Esophagus (tissue), 2 donors: Measurements from ENCODE around the gene MIAT. TPM values are rescaled to one million over a fixed set of nuclear protein-coding genes. Genes with fewer than 3 reads are reported as not detected.

ENCODE experiments used
- H3K27ac ChIP-seq, 2 donors: one replicate each; pipeline ENCODE4 v1.5.1; 2013; ENCODE audit warnings: low read depth in 2 of 2, mild to moderate bottlenecking in 2 of 2, inconsistent platforms in 1 of 2, low read length in 1 of 2, moderate library complexity in 1 of 2
- H3K27me3 ChIP-seq, 2 donors: one replicate each; pipeline ENCODE4 v1.6.1; 2013; ENCODE audit warnings: low read length in 2 of 2, control low read depth in 1 of 2, mild to moderate bottlenecking in 1 of 2; ENCODE audit not compliant: insufficient read depth in 2 of 2, control insufficient read depth in 1 of 2
- H3K36me3 ChIP-seq, 2 donors: one replicate each; pipeline ENCODE4 v1.6.1; 2013; ENCODE audit warnings: low read length in 1 of 2; ENCODE audit not compliant: control insufficient read depth in 2 of 2, insufficient read depth in 2 of 2
- H3K4me1 ChIP-seq, 2 donors: one replicate each; pipeline ENCODE4 v1.6.1; 2013; ENCODE audit warnings: low read length in 1 of 2; ENCODE audit not compliant: control insufficient read depth in 2 of 2, insufficient read depth in 2 of 2
- H3K4me3 ChIP-seq, 2 donors: one replicate each; pipeline ENCODE4 v1.5.1; 2013; ENCODE audit warnings: low read length in 2 of 2, mild to moderate bottlenecking in 2 of 2, low read depth in 1 of 2, moderate library complexity in 1 of 2
- H3K9me3 ChIP-seq, 2 donors: one replicate each; pipeline ENCODE4 v1.6.1; 2013; ENCODE audit warnings: mild to moderate bottlenecking in 2 of 2, low read depth in 1 of 2, low read length in 1 of 2, moderate library complexity in 1 of 2; ENCODE audit not compliant: control insufficient read depth in 2 of 2, insufficient read depth in 1 of 2
- WGBS, 2 donors: extraction: QIAGEN DNeasy Blood & Tissue Kit; methylation state at CpG; one replicate each; pipeline ENCODE4 v1.1.7; 2013; 5-methylcytosine and 5-hydroxymethylcytosine counted together
- polyA plus RNA-seq, 2 donors: library from polyadenylated mRNA; stranded (reverse); fragments of 200-250 nt; gene quantifications; one replicate each; pipeline ENCODE4 v1.2.3, GENCODE V29; 2013
- donor health status: healthy with polysubstance abuse.
- donor health status: Bipolar disorder and iron deficiency.

MIAT gene
- polyA plus RNA-seq, 2 donors, result 0.49 to 0.55 TPM

DNA sequence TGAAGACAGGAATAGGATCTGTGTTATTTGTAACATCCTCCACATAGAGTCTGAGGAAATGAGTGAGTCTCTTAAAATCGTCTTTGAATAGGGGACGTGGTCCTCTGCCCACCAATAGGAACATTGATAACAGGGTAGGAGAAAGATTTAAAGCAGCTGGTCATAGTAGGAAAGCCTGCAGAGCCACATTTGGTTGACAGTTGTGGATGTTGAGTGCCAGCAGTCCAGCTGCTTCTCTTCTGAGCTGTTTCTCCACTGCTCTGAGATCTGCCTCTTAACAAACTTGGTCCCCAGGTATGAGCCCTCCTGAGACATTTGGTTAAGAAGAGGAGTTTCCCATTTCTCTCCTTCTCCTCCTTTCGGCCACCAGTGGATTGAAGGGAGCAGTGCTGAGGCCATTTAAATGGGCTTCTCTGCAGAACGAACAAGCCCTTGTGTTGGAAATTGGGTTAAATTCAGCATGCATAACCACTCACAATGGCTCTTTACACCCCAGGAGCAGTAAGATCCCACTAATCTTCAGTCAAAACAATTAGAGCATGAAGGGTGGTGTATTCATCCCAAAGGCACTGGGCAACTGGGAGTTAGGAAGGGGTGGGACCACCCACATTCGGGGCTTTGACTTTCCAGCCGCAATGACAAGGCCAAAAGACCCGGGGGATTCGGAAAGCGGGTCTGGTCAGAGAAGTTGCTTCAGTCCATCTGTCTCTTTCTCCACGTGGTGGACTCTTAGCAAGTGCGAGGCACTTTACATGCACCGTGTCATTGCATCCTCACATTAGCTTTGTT lies 32.3 kb downstream of the MIAT start:
- Histone ChIP-seq H3K27ac (no peak overlapping the region), H3K4me1 (no peaks in the 10 kb centered on the region), H3K27me3 (no peaks in the 10 kb centered on the region), H3K36me3 (peaks cover 0 to 2% of the 10 kb centered on the region in 2 donors), H3K9me3 (no peaks in the 10 kb centered on the region), H3K4me3 (no peak overlapping the region)
- WGBS, 2 donors, result 75% methylated on average over 12 of the region's 12 CpGs

GRCh38 chr22:26690654-26691376 lies 33.4 kb downstream of the MIAT start:
- Histone ChIP-seq H3K4me3 (no peak overlapping the region), H3K36me3 (peaks cover 0 to 2% of the 10 kb centered on the region in 2 donors), H3K27me3 (no peaks in the 10 kb centered on the region), H3K4me1 (no peaks in the 10 kb centered on the region), H3K27ac (no peak overlapping the region), H3K9me3 (no peaks in the 10 kb centered on the region)
- 67 to 82% methylated on average over 3 of the region's 3 CpGs for WGBS, 2 donors

DNA sequence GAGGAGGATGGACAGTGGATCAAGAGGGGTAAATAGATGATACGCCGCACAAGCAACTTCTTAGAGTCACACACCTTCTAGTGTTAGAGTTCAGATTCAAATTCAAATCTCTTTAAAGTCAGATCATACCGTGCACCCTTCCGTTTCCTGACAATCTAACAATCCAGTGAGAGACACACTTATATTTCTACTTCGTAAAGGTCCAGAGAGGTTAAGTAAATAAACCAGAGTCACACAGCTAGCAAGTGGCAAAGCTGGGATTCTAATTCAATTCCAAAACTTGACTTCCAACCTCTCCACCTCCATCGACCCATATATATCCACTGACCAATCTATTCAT lies 34.0 kb downstream of the MIAT start:
- Histone ChIP-seq H3K4me1 (no peaks in the 10 kb centered on the region), H3K4me3 (no peak overlapping the region), H3K9me3 (no peaks in the 10 kb centered on the region), H3K27ac (no peak overlapping the region), H3K27me3 (no peaks in the 10 kb centered on the region), H3K36me3 (peaks cover 0 to 2% of the 10 kb centered on the region in 2 donors)
- 78 to 82% methylated on average over 6 of the region's 6 CpGs for WGBS, 2 donors

DNA sequence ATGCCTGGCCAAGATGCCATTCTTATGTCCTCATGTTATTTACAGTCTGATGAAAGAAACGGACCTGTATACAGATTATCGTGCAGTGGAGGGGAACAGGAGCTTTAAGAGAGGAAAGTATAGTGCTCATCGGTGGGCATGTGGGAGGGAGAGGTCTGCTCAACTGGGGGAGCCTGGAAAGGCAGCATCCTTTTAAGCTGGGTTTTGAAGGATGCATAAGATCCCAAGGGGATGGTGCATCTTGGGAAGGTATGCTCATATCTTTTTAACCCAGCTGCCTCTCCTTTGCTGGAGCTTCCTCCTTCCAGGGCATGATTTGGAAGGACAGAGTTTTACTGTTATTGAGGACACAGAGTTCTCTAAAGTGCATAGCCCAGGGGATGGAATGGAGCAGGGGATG lies 34.8 kb downstream of the MIAT start:
- H3K4me1 ChIP-seq, result no peaks in the 10 kb centered on the region
- H3K9me3 ChIP-seq, result no peaks in the 10 kb centered on the region
- H3K27me3 ChIP-seq, result no peaks in the 10 kb centered on the region
- H3K36me3 ChIP-seq, result peaks cover 0 to 2% of the 10 kb centered on the region in 2 donors
- WGBS, 2 donors, result 84 to 92% methylated on average over 3 of the region's 3 CpGs
- H3K4me3 ChIP-seq, result no peak overlapping the region
- H3K27ac ChIP-seq, result no peak overlapping the region

DNA sequence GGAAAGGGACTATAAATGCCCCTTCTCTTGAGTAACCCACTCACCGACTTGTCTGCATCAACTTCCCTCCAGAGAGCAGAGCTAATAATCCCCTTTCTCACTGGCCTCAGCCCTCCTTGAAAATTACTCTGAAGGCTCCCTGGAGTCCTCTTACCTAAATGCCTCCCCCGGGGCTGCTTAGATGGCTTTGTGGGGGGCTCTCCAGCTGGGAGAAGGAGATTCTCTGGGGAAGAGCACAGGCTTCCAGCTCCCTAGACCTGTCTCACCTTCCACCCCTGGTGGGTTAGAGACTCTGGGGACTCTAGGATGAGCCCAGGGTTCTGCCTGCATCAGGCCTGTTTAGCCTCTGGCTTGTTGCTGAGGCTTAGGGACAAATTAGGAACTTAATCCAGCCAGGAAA lies 39.8 kb downstream of the MIAT start:
- Histone ChIP-seq H3K9me3 (no peaks in the 10 kb centered on the region), H3K4me3 (no peak overlapping the region), H3K27me3 (no peaks in the 10 kb centered on the region), H3K36me3 (peaks cover 0 to 2% of the 10 kb centered on the region in 2 donors), H3K27ac (no peak overlapping the region), H3K4me1 (no peaks in the 10 kb centered on the region)
- 87 to 94% methylated on average over 2 of the region's 2 CpGs for WGBS, 2 donors

- Histone ChIP-seq H3K36me3 (peaks cover 0 to 4% of the 10 kb centered on the region in 2 donors), H3K27ac (no peak overlapping the region), H3K4me1 (no peaks in the 10 kb centered on the region), H3K9me3 (no peaks in the 10 kb centered on the region), H3K27me3 (no peaks in the 10 kb centered on the region), H3K4me3 (no peak overlapping the region)
Measured at GRCh38 chr22:26700462-26700861, 43.1 kb downstream of the MIAT start.

GRCh38 chr22:26700886-26701285 lies 43.5 kb downstream of the MIAT start:
- Histone ChIP-seq H3K27me3 (no peaks in the 10 kb centered on the region), H3K9me3 (no peaks in the 10 kb centered on the region), H3K27ac (no peak overlapping the region), H3K36me3 (peaks cover 0 to 4% of the 10 kb centered on the region in 2 donors), H3K4me1 (no peaks in the 10 kb centered on the region), H3K4me3 (no peak overlapping the region)
- 91 to 96% methylated on average over 4 of the region's 4 CpGs for WGBS, 2 donors

DNA sequence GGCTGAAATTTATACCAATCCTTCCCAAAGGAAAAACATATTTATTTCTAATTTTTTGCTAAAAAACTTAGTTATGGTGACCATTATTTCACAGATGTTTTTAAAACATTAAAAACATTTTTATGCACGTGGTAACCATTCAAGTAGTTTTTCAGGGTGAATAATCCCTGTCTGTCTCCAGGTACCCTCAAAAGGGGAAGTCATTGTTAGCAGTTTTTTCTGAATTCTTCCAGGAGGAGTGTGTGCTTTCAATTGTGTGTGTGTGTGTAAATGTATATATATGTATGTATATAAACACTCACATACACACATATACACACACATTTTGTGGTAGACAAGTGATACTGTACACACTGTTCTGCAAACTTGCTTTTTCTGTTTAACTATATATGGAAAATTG lies 43.9 kb downstream of the MIAT start:
- no peak overlapping the region for H3K4me3 ChIP-seq
- 88 to 89% methylated on average over 1 of the region's 1 CpG for WGBS, 2 donors
- no peaks in the 10 kb centered on the region for H3K4me1 ChIP-seq

GRCh38 chr22:26702906-26703830 lies 45.8 kb downstream of the MIAT start:
- H3K9me3 ChIP-seq, result no peaks in the 10 kb centered on the region
- H3K27me3 ChIP-seq, result no peaks in the 10 kb centered on the region
- H3K27ac ChIP-seq, result no peak overlapping the region
- no peaks in the 10 kb centered on the region for H3K4me1 ChIP-seq
- H3K36me3 ChIP-seq, result peaks cover 0 to 4% of the 10 kb centered on the region in 2 donors
- 95% methylated on average over 6 of the region's 6 CpGs for WGBS, 2 donors
- H3K4me3 ChIP-seq, result no peak overlapping the region

More for the DNA sequence above, 43.9 kb downstream of the MIAT start:
- H3K9me3 ChIP-seq, result no peaks in the 10 kb centered on the region
- no peaks in the 10 kb centered on the region for H3K27me3 ChIP-seq
- peaks cover 0 to 4% of the 10 kb centered on the region in 2 donors for H3K36me3 ChIP-seq
- no peak overlapping the region for H3K27ac ChIP-seq
